Prostate gland (tissue), 2 donors: Measurements from ENCODE around the gene B3GAT1. TPM values are rescaled to one million over a fixed set of nuclear protein-coding genes. Genes with fewer than 3 reads are reported as not detected.

ENCODE experiments used
- DNase-seq: peaks from one replicate; pipeline ENCODE4 v3.0.0-alpha.2; 2019; ENCODE audit warnings: low spot score
- H3K27ac ChIP-seq, 2 donors: fragments of 200-600 bp; sonication (generic); 2 replicates each; pipeline ENCODE4 v1.5.1; 2017 to 2019
- H3K27me3 ChIP-seq: fragments of 200-600 bp; sonication (generic); replicated peaks from 2 replicates; pipeline ENCODE4 v1.5.1; 2019; ENCODE audit not compliant: insufficient read depth
- H3K36me3 ChIP-seq, 2 donors: fragments of 200-600 bp; sonication (generic); 1 replicate in 1 of 2; 2 replicates in 1 of 2; pipeline versions ENCODE4 v1.5.1 to v1.8.1; 2017 to 2019
- H3K4me1 ChIP-seq: fragments of 200-600 bp; sonication (generic); replicated peaks from 2 replicates; pipeline ENCODE4 v1.5.1; 2019
- H3K4me3 ChIP-seq, 2 donors: fragments of 200-600 bp; sonication (generic); 2 replicates each; pipeline ENCODE4 v1.5.1; 2017 to 2019
- H3K9me3 ChIP-seq: fragments of 200-600 bp; sonication (generic); 2 replicates; pipeline ENCODE4 v1.5.1; 2017
- CTCF ChIP-seq, 4 experiments: fragments of 200-600 bp in 2 of 4; fragments of 450-650 bp in 2 of 4; sonication (generic) in 2 of 4; IDR thresholded peaks; 1 replicate in 3 of 4; 2 replicates in 1 of 4; pipeline ENCODE4 v1.5.1; 2016 to 2019; ENCODE audit warnings: antibody characterized with exemption in 4 of 4, mild to moderate bottlenecking in 2 of 4, moderate library complexity in 2 of 4
- POLR2A ChIP-seq: fragments of 450-650 bp; IDR thresholded peaks from one replicate; pipeline ENCODE4 v1.6.1; 2016; ENCODE audit warnings: antibody characterized with exemption, mild to moderate bottlenecking
- POLR2AphosphoS5 ChIP-seq: sonication (generic); formaldehyde crosslinking; IDR thresholded peaks from one replicate; pipeline ENCODE4 v1.6.1; 2017; ENCODE audit warnings: antibody characterized with exemption
- whole genome bisulfite sequencing: methylation state at CpG from one replicate; pipeline ENCODE4 v1.1.5; 2018; 5-methylcytosine and 5-hydroxymethylcytosine counted together
- intact Hi-C: fragments of 100-400 bp; cut with DNase I; formaldehyde crosslinking; loops from one replicate; pipeline ENCODE4 v1.14.2; 2022
- total RNA-seq, 2 donors: library from RNA; depleted of rRNA; stranded (reverse); fragments of >200 nt; gene quantifications; one replicate each; pipeline ENCODE4 v1.1.0, GENCODE V29; 2016

The B3GAT1 gene
- total RNA-seq, 2 donors from 2014 or later: 3.9 to 4.9 TPM

- Histone ChIP-seq H3K4me1 (no peaks in the 10 kb centered on the region), H3K36me3 (no peaks in the 10 kb centered on the region), H3K27me3 (peaks cover 4% of the 10 kb centered on the region), H3K9me3 (no peaks in the 10 kb centered on the region), H3K4me3 (no peak overlapping the region), H3K27ac (no peak overlapping the region)
- no peak for TF ChIP-seq POLR2AphosphoS5
- TF ChIP-seq POLR2A: no peak
- TF ChIP-seq CTCF (IDR thresholded peaks at IDR 0.05): no peak
- intact Hi-C loops: no loop called here
- WGBS: 45% methylated on average over 12 of the region's 12 CpGs
- DNase-seq: no peak
These were observed 4.7 kb downstream of the B3GAT1 start for GRCh38 chr11:134407321-134407828.

- no peak overlapping the region for H3K27ac ChIP-seq
- intact Hi-C loops: no loop called here
- 84% methylated on average over 11 of the region's 11 CpGs for WGBS
- no peaks in the 10 kb centered on the region for H3K4me1 ChIP-seq
- no peaks in the 10 kb centered on the region for H3K9me3 ChIP-seq
- no peak for DNase-seq
- H3K27me3 ChIP-seq: peaks cover 4% of the 10 kb centered on the region
- H3K36me3 ChIP-seq: no peaks in the 10 kb centered on the region
- no peak for TF ChIP-seq CTCF (IDR thresholded peaks at IDR 0.05)
- TF ChIP-seq POLR2A: no peak
- no peak for TF ChIP-seq POLR2AphosphoS5
- H3K4me3 ChIP-seq: no peak overlapping the region
These were observed 5.5 kb downstream of the B3GAT1 start for GRCh38 chr11:134406264-134407185.

GRCh38 chr11:134405841-134406240 is 6.2 kb downstream of the B3GAT1 start:
- DNase-seq: no peak
- Histone ChIP-seq H3K36me3 (no peaks in the 10 kb centered on the region), H3K4me3 (no peak overlapping the region), H3K4me1 (no peaks in the 10 kb centered on the region), H3K27me3 (peaks cover 3% of the 10 kb centered on the region), H3K27ac (no peak overlapping the region), H3K9me3 (no peaks in the 10 kb centered on the region)
- intact Hi-C loops: no loop called here
- TF ChIP-seq POLR2A: no peak
- no peak for TF ChIP-seq POLR2AphosphoS5
- TF ChIP-seq CTCF (IDR thresholded peaks at IDR 0.05): no peak
- WGBS: 84% methylated on average over 5 of the region's 9 CpGs

- intact Hi-C loops: no loop called here
- Histone ChIP-seq H3K9me3 (no peaks in the 10 kb centered on the region), H3K36me3 (no peaks in the 10 kb centered on the region), H3K4me3 (no peak overlapping the region), H3K27ac (no peak overlapping the region), H3K4me1 (no peaks in the 10 kb centered on the region), H3K27me3 (no peaks in the 10 kb centered on the region)
- no peak for DNase-seq
- TF ChIP-seq CTCF (IDR thresholded peaks at IDR 0.05): no peak
- whole genome bisulfite sequencing: 72% methylated on average over 8 of the region's 8 CpGs
These were observed 6.6 kb downstream of the B3GAT1 start for GRCh38 chr11:134405436-134405835.
